Measurements from ENCODE around the gene ATP5F1C. TPM values are rescaled to one million over a fixed set of nuclear protein-coding genes. Genes with fewer than 3 reads are reported as not detected.

The ATP5F1C gene
- total and polyA plus RNA-seq, 4 experiments from 2014 or later: 124 to 508 (median 216) TPM

GRCh38 chr10:7857262-7857661, 69.3 kb downstream of the ATP5F1C start:
- H3K36me3 ChIP-seq (ENCODE audit: insufficient read depth, low read length): no peaks in the 10 kb centered on the region
- Mint-ChIP-seq H3K4me1 (peaks cover 23 to 30% (median 27%) of the 10 kb centered on the region in 4 donors), H3K9me3 (peaks cover 0 to 30% (median 22%) of the 10 kb centered on the region in 8 donors), H3K27ac (peak overlapping the region in 2 of 7 donors; percentile 38 to 62), H3K27me3 (no peaks in the 10 kb centered on the region), H3K4me3 (no peak overlapping the region), H3K36me3 (peaks cover 18 to 55% of the 10 kb centered on the region in 2 donors)
- intact Hi-C loops (cut with micrococcal nuclease): no loop called here
- ChIA-PET POLR2A (ENCODE audit: partially characterized antibody) (no interaction called here), CTCF (ENCODE audit: partially characterized antibody) (no interaction called here)
- no peak overlapping the region for H3K4me3 ChIP-seq (ENCODE audit: low read length in 2 of 2)
- no peaks in the 10 kb centered on the region for H3K4me1 ChIP-seq (ENCODE audit: insufficient read depth, low read length)
- H3K9me3 ChIP-seq (ENCODE audit: control insufficient read depth in 1 of 2, low read length in 2 of 2): no peaks in the 10 kb centered on the region
- H3K27me3 ChIP-seq (ENCODE audit: insufficient read depth, low read length): no peaks in the 10 kb centered on the region
- no peak overlapping the region for H3K27ac ChIP-seq (ENCODE audit: low read depth, low read length)
- DNase-seq: no peak

Other genes with a start within 250 kb of the ATP5F1C start
- gene ITIH5, start 121.2 kb upstream of the ATP5F1C start, total RNA-seq: not detected
- not detected for gene ITIH5, start 121.2 kb upstream of the ATP5F1C start, polyA plus RNA-seq
- gene ITIH2, start 84.9 kb upstream of the ATP5F1C start, total RNA-seq: not detected
- gene ITIH2, start 84.9 kb upstream of the ATP5F1C start, polyA plus RNA-seq: not detected
- gene KIN, start 184 bp upstream of the ATP5F1C start, total RNA-seq: 10 to 100 TPM; 14.5 to 14.7 TPM
- 1 to 10 TPM; 4.1 to 6.2 TPM for gene KIN, start 184 bp upstream of the ATP5F1C start, polyA plus RNA-seq
- 10 to 100 TPM; 21.4 to 21.8 TPM for gene TAF3, start 30.3 kb downstream of the ATP5F1C start, total RNA-seq
- 10 to 100 TPM in 1 of 2 donors, 1 to 10 TPM in 1; 3.0 to 15.6 TPM for gene TAF3, start 30.3 kb downstream of the ATP5F1C start, polyA plus RNA-seq